GM19438 (cell line): ENCODE measurements around the gene HAUS1.
"Not testable (repeated sequence)": the region's sequence is repeated elsewhere in the genome, so short reads cannot be mapped to it uniquely, and the experiment has no call there.

Source experiments
- ATAC-seq: cut with Tn5 transposase; IDR thresholded peaks from one replicate; pipeline ENCODE4 v1.9.1; 2021; ENCODE audit warnings: low read depth; ENCODE audit not compliant: unreplicated experiment

HAUS1 gene

DNA sequence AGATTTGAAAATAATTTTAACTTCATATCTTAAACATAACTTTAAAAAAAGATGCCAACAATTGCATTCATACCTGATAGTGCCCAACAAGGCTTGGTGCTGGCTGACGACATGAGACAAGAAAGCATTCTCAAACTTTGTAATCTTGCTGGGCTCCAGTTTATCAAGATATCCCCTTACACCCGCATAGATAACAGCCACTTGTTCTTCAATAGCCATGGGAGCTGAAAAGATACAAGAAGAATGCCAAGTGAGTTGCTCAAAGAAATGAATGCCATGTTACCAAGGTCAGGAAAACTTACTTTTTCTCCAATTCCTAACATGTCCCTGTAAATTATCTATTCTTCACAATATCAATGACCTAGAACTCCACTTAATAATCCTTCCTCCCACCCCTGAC is 19.8 kb upstream of the HAUS1 start:
- ATAC-seq: no peak

GRCh38 chr18:46088501-46088900 is 15.7 kb upstream of the HAUS1 start:
- not testable (repeated sequence) for ATAC-seq

GRCh38 chr18:46095532-46095931 is 8.7 kb upstream of the HAUS1 start:
- ATAC-seq: no peak

- no peak for ATAC-seq
Observed at GRCh38 chr18:46096651-46097300, 7.4 kb upstream of the HAUS1 start.

DNA sequence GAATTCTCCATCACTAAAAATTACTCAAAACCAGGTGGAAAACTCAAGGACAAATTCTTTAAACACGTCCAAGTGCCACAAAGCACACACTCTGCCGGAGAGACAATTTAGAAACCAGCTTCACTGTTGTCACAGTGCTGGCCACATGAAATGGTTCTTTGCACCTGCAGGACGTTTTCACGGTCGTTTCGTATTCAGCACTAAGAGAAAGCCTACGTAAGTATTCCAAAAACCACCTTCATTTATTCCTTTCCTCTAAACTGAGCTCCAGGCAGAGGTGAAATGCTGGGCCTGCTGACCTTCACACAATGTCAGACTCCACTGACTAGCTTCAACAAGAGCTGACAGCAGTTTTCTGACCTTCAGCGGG is 6.8 kb upstream of the HAUS1 start:
- ATAC-seq: peak; percentile 22

DNA sequence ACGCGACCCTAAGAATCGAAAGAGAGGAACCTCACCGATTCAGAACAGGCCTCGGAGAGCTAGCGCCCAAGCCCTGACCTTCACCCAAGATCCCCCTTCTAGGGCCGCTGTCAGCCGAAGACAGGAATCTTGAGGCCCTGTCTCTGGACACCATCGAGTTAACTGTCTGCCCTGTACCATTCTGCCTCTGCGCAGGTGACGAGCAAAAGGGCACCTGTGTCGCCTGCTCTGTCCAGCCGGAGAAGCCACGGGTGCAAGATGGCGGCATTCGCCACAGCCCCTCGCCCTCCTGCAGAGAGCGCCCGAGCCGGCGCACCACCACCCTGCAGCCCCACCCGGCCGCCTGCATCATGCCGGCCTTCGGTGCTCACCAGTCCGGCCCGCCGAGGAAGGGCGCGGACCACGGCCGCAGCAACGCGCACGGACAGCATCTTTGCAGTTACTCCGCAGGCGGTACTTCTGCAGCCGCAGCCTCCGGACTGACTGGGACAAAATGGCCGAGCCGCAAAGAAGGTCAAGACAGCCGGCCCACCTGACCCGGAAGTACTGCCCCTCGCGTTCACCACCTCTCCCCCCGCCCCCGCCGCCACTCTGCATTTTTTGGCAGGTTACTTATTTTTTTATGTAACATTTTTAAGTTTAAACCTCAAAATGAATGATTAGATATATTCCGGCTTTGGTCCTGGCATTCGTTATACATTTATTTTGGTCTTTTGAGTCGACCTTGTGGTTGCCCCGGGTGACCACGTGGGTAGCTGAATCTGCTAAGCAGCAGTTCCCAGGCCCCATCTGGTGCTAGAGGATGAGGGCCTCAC is 6.2 kb upstream of the HAUS1 start, which contains the start of gene ATP5F1A:
TSS of gene ATP5F1A (minus strand) at position 496 of the 815 bp plus-strand sequence. CDS start at position 431, 65 bp downstream.
- peak; percentile 80 for ATAC-seq

GRCh38 chr18:46098616-46098933 is 5.6 kb upstream of the HAUS1 start:
- no peak for ATAC-seq

DNA sequence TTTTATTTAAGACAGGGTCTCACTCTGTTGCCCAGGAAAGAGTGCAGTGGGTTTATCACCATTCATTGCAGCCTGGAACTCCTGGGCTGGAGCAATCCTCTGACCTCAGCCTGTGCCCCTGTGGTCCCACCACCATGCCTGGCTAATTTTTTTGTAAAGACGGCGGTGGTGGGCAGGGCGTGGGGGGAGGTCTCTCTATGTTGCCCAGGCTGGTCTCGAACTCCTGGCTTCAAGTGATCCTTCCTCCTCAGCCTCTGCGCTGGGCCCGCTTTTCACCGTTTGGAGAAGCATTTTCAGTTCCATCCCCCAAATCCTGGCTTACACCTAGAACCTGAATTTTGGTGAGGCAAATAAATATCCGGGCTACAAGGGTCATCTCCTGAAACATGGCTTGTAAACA is 4.7 kb upstream of the HAUS1 start:
- ATAC-seq: no peak

DNA sequence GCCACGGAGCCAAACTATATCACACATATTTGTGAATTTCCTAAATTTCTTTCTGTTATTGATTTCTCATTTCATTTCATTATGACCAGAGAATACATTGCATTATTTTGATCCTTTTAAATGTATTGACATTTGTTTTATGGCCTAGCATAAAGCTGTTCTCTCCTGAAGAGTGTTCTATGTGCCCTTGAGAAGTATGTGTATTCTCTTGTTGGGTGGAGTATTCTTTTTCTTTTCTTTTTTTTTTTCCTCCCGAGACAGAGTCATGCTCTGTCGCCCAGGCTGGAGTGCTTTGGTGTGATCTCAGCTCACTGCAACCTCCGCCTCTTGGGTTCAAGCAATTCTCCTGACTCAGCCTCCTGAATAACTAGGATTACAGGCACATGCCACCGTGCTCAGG is 5.2 kb downstream of the HAUS1 start:
- no peak for ATAC-seq

DNA sequence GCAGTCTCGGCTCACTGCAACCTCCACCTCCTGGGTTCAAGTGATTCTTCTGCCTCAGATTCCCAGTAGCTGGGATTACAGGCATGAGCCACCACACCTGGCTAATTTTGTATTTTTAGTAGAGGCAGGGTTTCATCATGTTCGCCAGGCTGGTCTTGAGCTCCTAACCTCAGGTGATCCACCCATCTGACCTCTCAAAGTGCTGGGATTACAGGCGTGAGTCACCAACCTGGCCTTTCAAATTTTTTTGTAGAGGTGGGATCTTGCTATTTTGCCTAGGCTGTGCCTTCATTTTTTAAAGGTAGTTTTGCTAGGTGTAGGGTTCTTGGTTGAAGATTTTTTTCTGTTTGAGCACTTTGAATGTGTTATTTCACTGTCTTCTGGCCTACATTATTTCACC is 6.2 kb downstream of the HAUS1 start:
- ATAC-seq: no peak

DNA sequence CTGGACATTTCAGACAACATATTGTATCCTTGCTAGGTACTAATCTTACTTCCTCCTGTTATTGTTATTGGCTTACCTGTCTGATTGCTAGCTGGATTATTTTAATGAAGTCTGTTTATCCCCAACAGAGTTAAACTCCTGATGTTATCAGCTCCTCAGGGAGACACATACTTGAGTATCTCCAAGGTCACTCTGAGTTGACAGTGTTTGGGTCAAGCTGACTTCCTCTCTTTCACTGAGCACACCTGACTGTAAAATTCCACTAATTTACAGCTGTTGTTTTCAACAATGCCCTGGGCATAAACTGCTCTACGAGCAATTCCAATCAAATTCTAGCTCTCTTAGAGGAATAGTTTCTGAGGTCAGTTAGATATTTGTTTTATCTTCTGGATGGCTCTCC is 9.6 kb downstream of the HAUS1 start:
- ATAC-seq: no peak

- not testable (repeated sequence) for ATAC-seq
Observed at GRCh38 chr18:46126625-46127024, 22.4 kb downstream of the HAUS1 start.

DNA sequence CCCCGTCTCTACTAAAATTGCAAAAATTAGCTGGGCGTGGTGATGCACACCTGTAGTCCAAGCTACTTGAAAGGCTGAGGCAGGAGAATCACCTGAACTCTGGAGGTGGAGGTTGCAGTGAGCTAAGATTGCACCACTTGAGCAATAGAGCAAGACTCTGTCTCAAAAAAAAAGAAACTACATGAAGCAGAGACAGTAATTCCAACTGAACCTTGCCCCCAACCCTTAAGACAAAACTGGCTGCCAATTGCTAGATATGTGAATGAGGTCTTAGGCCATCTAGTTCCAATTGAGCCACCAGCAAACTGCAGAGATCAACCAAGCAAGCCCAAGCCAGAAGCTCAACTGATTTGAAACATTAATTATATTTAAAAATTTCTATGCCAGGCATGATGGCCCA is 25.9 kb downstream of the HAUS1 start:
- ATAC-seq: no peak

DNA sequence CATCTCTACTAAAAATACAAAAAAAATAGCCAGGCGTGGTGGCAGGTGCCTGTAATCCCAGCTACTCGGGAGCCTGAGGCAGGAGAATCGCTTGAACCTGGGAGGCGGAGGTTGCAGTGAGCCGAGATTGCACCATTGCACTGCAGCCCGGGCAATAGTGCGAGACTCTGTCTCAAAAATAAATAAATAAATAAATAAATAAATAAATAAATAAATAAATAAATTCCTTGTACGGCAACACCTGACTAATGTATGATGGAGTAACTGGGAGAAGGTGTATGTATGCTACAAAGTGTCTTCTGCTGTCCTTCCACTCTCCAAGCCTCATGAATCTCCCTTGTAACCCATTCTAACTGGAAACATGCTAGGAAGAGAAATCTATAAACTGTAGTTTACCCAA is 26.4 kb downstream of the HAUS1 start:
- ATAC-seq: not testable (repeated sequence)

DNA sequence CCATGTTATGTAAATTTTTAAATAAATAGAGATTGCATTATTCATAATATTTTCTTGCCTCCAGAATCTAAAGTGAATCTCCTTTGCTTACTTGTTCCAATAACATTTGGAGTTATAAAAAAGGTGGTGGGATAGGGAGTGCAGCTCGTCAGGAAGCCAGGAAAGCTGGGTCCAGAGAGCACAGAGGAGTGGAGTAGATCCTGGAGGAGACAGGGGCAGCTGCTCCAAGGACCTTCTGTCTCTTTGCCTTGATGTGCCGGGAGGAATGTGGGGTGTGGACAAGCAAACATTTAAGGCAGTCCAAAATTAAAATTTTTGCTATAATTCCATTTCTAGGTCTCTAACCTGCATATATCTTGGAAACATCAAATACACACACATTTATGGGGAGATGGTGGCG is 29.3 kb downstream of the HAUS1 start:
- ATAC-seq: no peak

DNA sequence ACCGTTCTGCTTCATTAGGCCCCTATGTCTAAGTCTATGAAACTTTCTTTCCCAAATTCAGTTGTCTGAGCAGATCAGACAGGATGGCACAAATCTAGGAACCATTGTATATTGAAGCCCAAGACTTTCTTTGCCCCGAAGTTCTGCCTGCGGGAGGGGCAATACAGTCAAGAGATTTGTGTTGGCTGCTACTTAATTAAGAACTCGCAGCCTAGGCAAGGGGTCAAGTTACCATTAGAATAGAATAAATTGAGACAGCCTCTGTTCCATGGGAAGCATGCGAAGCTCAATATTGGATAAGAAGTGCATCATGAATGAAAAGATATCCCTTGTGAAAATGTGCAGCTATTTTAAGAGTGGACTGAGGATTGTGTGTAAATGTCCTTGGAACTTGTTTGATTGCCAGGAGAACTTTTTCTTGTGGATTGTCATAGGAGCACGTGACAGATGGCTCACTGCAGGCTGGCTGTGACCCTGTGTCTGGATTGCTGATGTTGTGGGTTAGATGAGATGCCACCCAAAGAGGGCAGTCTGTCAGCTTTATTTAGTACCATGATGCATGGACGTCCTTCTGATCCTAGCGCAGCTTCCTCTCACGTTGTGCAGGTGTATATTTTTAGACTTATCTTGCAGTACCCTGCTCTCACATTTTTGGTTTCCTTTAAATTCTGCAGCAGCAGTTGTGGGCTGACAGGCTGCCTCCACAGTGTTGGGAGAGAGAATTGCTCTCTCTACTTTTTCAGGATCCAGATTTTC is 30.9 kb downstream of the HAUS1 start:
- ATAC-seq: no peak

DNA sequence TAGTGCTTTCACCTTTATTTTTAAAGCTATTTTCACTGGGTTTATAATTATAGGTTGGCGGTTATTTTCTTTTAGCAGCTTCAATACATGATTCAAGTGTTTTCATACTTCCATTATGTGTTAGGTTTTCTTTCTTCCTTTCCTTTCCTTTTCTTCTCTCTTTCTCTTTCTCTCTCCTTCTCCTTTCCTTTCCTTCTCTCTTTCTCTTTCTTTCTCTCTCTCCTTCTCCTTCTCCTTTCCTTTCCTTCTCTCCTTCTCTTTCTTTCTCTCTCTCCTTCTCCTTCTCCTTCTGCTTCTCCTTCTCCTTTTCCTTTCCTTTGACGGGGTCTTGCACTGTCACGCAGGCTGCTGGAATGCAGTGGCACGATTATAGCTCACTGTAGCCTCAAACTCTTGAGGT is 36.0 kb downstream of the HAUS1 start:
- no peak for ATAC-seq

DNA sequence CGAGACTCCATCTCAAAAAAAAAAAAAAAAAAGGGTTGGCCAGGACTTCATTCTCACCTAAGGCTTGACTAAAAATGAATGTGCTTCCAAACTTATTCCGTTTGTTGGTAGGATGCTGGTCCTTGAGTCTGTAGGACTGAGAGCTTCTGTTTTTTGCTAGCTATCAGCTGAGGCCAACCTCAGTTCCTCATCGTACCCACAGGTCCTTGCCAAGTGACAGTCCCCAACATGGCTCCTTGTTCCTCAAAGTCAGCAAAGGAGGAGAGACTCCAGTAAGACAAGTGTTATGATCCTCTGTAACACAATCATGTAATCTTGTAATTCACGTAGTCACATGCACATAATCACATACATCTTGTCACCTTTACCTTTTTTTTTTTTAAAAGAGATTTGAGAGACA is 37.0 kb downstream of the HAUS1 start:
- no peak for ATAC-seq

DNA sequence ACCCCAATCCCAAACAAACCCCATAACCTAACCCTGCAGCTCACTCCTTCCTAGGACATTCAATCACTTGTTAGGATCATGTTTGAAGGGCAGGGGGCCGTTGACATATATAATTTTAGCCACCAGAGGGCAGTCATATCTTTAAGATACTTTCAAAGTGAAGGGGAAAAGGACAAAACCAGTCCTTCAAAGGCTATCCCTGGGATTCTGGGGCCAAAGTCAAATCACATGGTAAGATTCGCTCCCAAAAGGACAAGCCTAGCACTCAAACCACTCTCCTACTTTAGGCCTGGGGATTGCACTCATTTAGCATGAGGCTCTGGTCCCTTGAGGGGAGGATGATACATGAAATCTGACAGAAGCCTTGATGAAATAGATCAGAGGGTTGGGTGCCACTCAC is 44.6 kb downstream of the HAUS1 start:
- ATAC-seq: no peak

GRCh38 chr18:46152436-46152807 is 48.2 kb downstream of the HAUS1 start:
- no peak for ATAC-seq

- ATAC-seq: no peak
Observed at GRCh38 chr18:46152808-46153617, 48.8 kb downstream of the HAUS1 start.
